Natural killer cell (primary cell): ENCODE data around the gene HAUS7. TPM values are rescaled to one million over a fixed set of nuclear protein-coding genes. Genes with fewer than 3 reads are reported as not detected.

ENCODE experiments used
- ATAC-seq, 3 donors: fragments of 150-1000 bp in 2 of 3; fragments of 200-7000 bp in 1 of 3; cut with Tn5 transposase; 1 replicate in 1 of 3; 2 replicates in 2 of 3; pipeline ENCODE4 v1.10.0; 2021; ENCODE audit warnings: mild to moderate bottlenecking in 2 of 3, moderate library complexity in 2 of 3
- DNase-seq, 2 donors: peaks; one replicate each; pipeline versions ENCODE4 v3.0.0 to v3.0.0-alpha.2; 2013 to 2021; ENCODE audit warnings: mixed read lengths in 1 of 2
- H3K27ac ChIP-seq: one replicate; pipeline ENCODE4 v1.5.1; 2013; ENCODE audit warnings: mild to moderate bottlenecking, low read length
- H3K27me3 ChIP-seq: one replicate; pipeline ENCODE4 v1.6.1; 2013; ENCODE audit warnings: low read length; ENCODE audit not compliant: control insufficient read depth, insufficient read depth
- H3K36me3 ChIP-seq: one replicate; pipeline ENCODE4 v1.6.1; 2013; ENCODE audit warnings: low read length; ENCODE audit not compliant: control insufficient read depth, insufficient read depth
- H3K4me1 ChIP-seq: one replicate; pipeline ENCODE4 v1.6.1; 2013; ENCODE audit warnings: low read length; ENCODE audit not compliant: control insufficient read depth, insufficient read depth
- H3K4me3 ChIP-seq: one replicate; pipeline ENCODE4 v1.5.1; 2013; ENCODE audit warnings: low read length
- H3K9me3 ChIP-seq: one replicate; pipeline ENCODE4 v1.6.1; 2013; ENCODE audit warnings: low read length; ENCODE audit not compliant: control insufficient read depth, insufficient read depth
- H3K27ac Mint-ChIP-seq, 2 donors: one replicate each; pipeline ENCODE4 v1.8.0; 2022; ENCODE audit warnings: mild to moderate bottlenecking in 2 of 2, mixed read lengths in 2 of 2, moderate library complexity in 1 of 2
- H3K27me3 Mint-ChIP-seq, 2 donors: one replicate each; pipeline ENCODE4 v1.8.0; 2022; ENCODE audit warnings: low read depth in 2 of 2, mixed read lengths in 2 of 2
- H3K36me3 Mint-ChIP-seq: one replicate; pipeline ENCODE4 v1.8.0; 2022; ENCODE audit warnings: mixed read lengths
- H3K4me1 Mint-ChIP-seq, 2 donors: one replicate each; pipeline ENCODE4 v1.8.0; 2022; ENCODE audit warnings: mixed read lengths in 2 of 2
- H3K4me3 Mint-ChIP-seq: one replicate; pipeline ENCODE4 v1.8.0; 2022; ENCODE audit warnings: mild to moderate bottlenecking, moderate library complexity, mixed read lengths
- H3K9me3 Mint-ChIP-seq, 2 donors: one replicate each; pipeline ENCODE4 v1.8.0; 2022; ENCODE audit warnings: mixed read lengths in 2 of 2
- CTCF ChIP-seq: fragments of 200-600 bp; IDR thresholded peaks from one replicate; pipeline ENCODE4 v1.8.0; 2022; ENCODE audit warnings: antibody characterized with exemption
- WGBS: methylation state at CpG from one replicate; pipeline ENCODE4 v1.1.7; 2013; ENCODE audit warnings: missing lambda C conversion rate; ENCODE audit not compliant: insufficient coverage; 5-methylcytosine and 5-hydroxymethylcytosine counted together
- intact Hi-C: fragments of 100-400 bp; cut with micrococcal nuclease; formaldehyde crosslinking; loops from one replicate; pipeline ENCODE4 v1.14.2; 2022
- total RNA-seq, 4 donors: library from RNA; stranded (reverse); fragments of 120-200 nt in 1 of 4; gene quantifications; one replicate each; pipeline versions ENCODE4 v1.2.3 to v1.2.4, GENCODE V29; 2013 to 2022

HAUS7 gene
- total RNA-seq, 3 donors from 2014 or later (not counting 1 experiment from before 2014, with no cell fraction given), result 27.4 to 33.1 (median 31.9) TPM

GRCh38 chrX:153456161-153456560, 14.2 kb downstream of the HAUS7 start:
- Mint-ChIP-seq H3K9me3 (no peaks in the 10 kb centered on the region), H3K27me3 (no peaks in the 10 kb centered on the region), H3K36me3 (no peaks in the 10 kb centered on the region), H3K4me3 (no peak overlapping the region), H3K4me1 (no peaks in the 10 kb centered on the region), H3K27ac (no peak overlapping the region)
- no peak overlapping the region for H3K27ac ChIP-seq
- H3K4me1 ChIP-seq, result no peaks in the 10 kb centered on the region
- TF ChIP-seq CTCF, result no peak
- H3K4me3 ChIP-seq, result no peak overlapping the region
- DNase-seq, result no peak
- no peak for ATAC-seq
- peaks cover 5% of the 10 kb centered on the region for H3K36me3 ChIP-seq
- H3K9me3 ChIP-seq, result no peaks in the 10 kb centered on the region
- WGBS, result 99% methylated on average over 10 of the region's 12 CpGs
- intact Hi-C loops, result no loop called here
- H3K27me3 ChIP-seq, result no peaks in the 10 kb centered on the region

DNA sequence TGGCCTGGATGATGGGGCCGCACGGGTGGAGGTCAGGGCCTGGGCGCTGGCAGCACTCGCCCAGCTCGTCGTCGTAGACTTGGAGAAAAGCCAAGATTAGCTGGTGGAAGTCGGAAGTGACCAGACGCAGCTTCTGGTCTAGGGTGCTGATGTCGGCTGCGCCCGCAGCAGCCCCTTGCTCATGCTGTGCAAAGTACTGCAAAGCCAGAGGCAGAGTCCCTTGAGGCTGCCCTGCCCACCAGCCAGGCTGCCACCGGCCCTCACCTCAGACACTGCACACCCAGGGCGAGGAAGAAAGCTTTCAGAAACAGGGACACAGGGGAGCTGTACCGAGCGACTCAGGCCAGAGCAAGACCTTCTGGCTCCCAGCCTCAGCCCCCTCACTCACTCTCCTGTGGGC, 14.8 kb downstream of the HAUS7 start:
- TF ChIP-seq CTCF, result no peak
- Mint-ChIP-seq H3K27me3 (no peaks in the 10 kb centered on the region), H3K36me3 (no peaks in the 10 kb centered on the region), H3K4me1 (no peaks in the 10 kb centered on the region), H3K4me3 (no peak overlapping the region), H3K27ac (no peak overlapping the region), H3K9me3 (no peaks in the 10 kb centered on the region)
- Histone ChIP-seq H3K9me3 (no peaks in the 10 kb centered on the region), H3K4me3 (no peak overlapping the region), H3K4me1 (no peaks in the 10 kb centered on the region), H3K27ac (no peak overlapping the region), H3K27me3 (no peaks in the 10 kb centered on the region), H3K36me3 (peaks cover 4% of the 10 kb centered on the region)
- ATAC-seq (no peak), DNase-seq (no peak)
- intact Hi-C loops, result no loop called here
- 98% methylated on average over 14 of the region's 16 CpGs for WGBS

- intact Hi-C loops, result no loop called here
- H3K36me3 ChIP-seq, result peaks cover 3% of the 10 kb centered on the region
- TF ChIP-seq CTCF, result no peak
- ATAC-seq, result no peak
- no peak overlapping the region for H3K4me3 ChIP-seq
- Mint-ChIP-seq H3K27me3 (no peaks in the 10 kb centered on the region), H3K4me1 (no peaks in the 10 kb centered on the region), H3K9me3 (no peaks in the 10 kb centered on the region), H3K27ac (no peak overlapping the region), H3K4me3 (no peak overlapping the region), H3K36me3 (no peaks in the 10 kb centered on the region)
- no peaks in the 10 kb centered on the region for H3K27me3 ChIP-seq
- no peaks in the 10 kb centered on the region for H3K4me1 ChIP-seq
- DNase-seq, result no peak
- WGBS, result 97% methylated on average over 16 of the region's 16 CpGs
- H3K9me3 ChIP-seq, result no peaks in the 10 kb centered on the region
- H3K27ac ChIP-seq, result no peak overlapping the region
Observed at GRCh38 chrX:153454901-153455550, 15.3 kb downstream of the HAUS7 start.

DNA sequence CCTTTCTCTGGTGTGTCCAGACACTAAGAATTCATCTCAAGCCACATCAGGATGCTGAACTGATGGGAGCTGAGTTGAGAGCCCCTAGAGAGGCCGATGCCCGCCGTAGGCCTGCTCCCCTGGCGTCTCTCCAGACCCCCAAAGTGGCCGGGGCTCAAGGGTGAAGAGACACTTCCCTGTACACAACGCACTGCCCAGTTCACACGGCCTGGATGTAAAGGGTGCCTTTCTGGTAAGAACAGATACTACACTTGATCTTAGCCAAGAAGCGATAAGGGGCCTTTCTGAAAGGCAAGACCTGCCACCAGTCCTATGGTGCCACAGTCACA, 19.5 kb downstream of the HAUS7 start:
- H3K36me3 Mint-ChIP-seq, result no peaks in the 10 kb centered on the region
- TF ChIP-seq CTCF, result no peak

More for the DNA sequence above, 19.5 kb downstream of the HAUS7 start:
- ATAC-seq, result no peak
- H3K4me1 ChIP-seq, result no peaks in the 10 kb centered on the region
- Mint-ChIP-seq H3K4me1 (no peaks in the 10 kb centered on the region), H3K9me3 (no peaks in the 10 kb centered on the region), H3K4me3 (no peak overlapping the region), H3K27ac (no peak overlapping the region), H3K27me3 (no peaks in the 10 kb centered on the region)
- H3K9me3 ChIP-seq, result no peaks in the 10 kb centered on the region
- peaks cover 5% of the 10 kb centered on the region for H3K36me3 ChIP-seq
- H3K27ac ChIP-seq, result no peak overlapping the region
- 97% methylated on average over 7 of the region's 8 CpGs for WGBS
- intact Hi-C loops, result no loop called here
- H3K4me3 ChIP-seq, result no peak overlapping the region
- no peaks in the 10 kb centered on the region for H3K27me3 ChIP-seq
- DNase-seq, result no peak
